ENCODE data around the gene TFCP2. TPM values are rescaled to one million over a fixed set of nuclear protein-coding genes. Genes with fewer than 3 reads are reported as not detected.

The TFCP2 gene
- total RNA-seq, 1 donor from 2014 or later: 3.0 TPM

DNA sequence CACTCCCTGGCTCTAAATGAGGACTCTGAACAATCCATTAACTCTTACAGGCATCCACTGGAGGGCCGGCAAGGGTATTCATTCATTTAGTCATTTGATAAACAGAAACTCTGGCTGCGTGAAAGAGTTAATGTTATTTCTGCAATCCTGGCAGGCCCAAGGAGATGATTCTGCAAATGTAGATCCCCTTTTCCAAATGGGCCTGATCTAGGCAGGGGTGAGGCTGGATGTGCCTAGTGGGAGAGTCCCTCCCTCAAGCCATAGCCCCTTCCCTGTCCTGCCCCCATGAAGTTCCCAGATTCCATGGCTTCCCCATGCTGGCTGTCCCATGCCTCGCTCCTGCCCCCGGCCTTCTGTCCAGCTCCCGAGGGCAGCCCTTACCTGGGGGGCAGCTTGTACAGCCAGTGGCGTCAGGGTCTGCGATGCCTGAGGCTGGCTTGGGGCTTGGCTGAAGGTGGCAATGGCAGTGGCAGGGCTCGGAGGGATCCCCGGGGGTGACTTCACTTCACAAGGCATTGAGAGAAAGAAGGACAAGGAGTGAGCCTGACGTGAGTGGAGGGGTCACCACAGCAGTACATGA is 26.5 kb upstream of the TFCP2 start:
- Histone ChIP-seq H3K27me3 (no peaks in the 10 kb centered on the region), H3K36me3 (peaks cover 8 to 39% of the 10 kb centered on the region in 2 donors), H3K4me1 (no peaks in the 10 kb centered on the region), H3K9me3 (no peaks in the 10 kb centered on the region), H3K27ac (no peak overlapping the region), H3K4me3 (no peak overlapping the region)
- TF ChIP-seq, protein P1, sequence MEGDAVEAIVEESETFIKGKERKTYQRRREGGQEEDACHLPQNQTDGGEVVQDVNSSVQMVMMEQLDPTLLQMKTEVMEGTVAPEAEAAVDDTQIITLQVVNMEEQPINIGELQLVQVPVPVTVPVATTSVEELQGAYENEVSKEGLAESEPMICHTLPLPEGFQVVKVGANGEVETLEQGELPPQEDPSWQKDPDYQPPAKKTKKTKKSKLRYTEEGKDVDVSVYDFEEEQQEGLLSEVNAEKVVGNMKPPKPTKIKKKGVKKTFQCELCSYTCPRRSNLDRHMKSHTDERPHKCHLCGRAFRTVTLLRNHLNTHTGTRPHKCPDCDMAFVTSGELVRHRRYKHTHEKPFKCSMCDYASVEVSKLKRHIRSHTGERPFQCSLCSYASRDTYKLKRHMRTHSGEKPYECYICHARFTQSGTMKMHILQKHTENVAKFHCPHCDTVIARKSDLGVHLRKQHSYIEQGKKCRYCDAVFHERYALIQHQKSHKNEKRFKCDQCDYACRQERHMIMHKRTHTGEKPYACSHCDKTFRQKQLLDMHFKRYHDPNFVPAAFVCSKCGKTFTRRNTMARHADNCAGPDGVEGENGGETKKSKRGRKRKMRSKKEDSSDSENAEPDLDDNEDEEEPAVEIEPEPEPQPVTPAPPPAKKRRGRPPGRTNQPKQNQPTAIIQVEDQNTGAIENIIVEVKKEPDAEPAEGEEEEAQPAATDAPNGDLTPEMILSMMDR (IDR thresholded peaks at IDR 0.05): no peak
- DNase-seq (ENCODE audit: low spot score in 2 of 2): no peak
- intact Hi-C loops (cut with DNase I): no loop called here

DNA sequence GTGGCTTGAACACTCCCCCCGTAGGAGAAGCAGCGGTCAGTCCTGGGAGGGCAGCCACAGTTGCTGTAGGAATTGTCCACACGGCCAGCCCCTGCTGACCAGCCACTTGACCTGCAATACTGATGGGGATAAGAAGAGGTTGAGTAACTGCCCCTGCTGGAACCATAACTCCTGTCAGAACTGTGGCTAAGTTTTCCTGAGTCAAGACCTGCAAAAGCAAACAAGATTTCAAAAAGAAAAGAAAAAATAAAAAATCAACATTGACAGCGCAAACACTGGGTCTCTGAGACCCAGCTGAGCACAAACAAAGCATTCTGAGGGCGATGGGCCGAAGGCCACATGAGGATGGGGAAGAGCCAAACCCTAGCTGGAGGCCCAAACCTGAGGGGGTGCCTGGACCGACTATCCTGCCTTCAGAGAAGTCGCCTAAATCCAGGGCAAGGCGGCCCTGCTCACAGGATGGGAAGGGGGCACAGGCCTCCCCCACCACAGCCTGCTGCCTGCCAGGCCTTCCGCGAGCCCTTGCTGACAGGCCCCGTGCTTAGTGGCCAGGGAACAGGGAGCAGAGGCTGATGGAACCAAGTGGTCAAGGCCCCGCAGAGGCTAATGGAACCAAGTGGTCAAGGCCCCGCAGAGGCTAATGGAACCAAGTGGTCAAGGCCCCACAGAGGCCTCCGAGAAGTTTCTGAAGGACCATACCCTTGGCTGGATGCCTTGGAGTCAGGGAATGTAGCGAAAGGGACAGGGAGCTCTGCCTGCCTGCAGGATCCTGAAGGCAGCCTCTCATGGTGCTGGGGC is 25.8 kb upstream of the TFCP2 start:
- H3K9me3 ChIP-seq: no peaks in the 10 kb centered on the region
- DNase-seq (ENCODE audit: low spot score in 2 of 2): no peak
- no peak overlapping the region for H3K27ac ChIP-seq
- H3K27me3 ChIP-seq: no peaks in the 10 kb centered on the region
- no peak overlapping the region for H3K4me3 ChIP-seq
- intact Hi-C loops (cut with DNase I): no loop called here
- TF ChIP-seq, protein P1 (IDR thresholded peaks at IDR 0.05): no peak
- H3K4me1 ChIP-seq: no peaks in the 10 kb centered on the region
- peaks cover 8 to 36% of the 10 kb centered on the region in 2 donors for H3K36me3 ChIP-seq

DNA sequence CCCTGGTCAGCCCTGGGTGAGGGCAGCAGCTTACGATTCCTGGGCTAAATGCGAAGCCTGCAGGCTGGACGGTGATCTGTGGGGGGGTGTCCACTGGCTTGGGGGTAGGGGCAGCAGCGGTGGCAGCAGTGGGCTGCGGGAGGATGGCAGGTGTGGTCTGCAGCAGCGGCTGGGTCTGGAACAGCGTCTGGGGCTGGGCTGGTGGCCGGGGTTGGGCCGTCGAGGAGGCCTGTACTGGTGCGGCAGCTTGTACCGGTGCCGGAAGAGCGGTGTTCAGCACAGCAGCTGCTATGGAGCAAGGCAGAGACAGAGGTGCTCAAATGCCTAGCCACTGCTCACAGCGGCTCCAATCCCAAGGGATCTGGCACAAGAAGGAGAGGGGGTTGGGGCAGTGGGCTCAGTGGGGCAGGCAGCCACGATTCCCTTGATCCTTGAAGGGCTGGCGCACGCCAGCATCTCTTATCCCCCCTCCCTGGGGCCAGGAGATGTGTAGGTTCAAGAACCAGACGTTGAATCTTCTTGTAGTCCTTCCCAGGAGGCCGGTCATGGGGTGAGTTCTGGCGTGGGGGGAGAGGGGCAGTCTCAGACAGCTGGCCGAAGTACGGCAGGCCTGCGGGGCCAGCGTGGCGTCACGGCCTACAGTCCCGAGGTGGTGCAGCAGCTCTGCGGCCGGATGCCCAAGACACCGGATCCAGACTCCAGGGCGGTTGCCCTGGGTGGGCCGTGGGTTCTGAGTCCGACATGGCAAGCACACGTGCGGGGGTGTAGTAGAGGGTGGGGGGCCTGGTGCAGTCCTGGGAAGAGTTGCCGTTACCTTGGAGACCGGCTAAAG is 25.0 kb upstream of the TFCP2 start:
- no peak overlapping the region for H3K27ac ChIP-seq
- H3K27me3 ChIP-seq: no peaks in the 10 kb centered on the region
- no peak overlapping the region for H3K4me3 ChIP-seq
- H3K9me3 ChIP-seq: no peaks in the 10 kb centered on the region
- peaks cover 8 to 34% of the 10 kb centered on the region in 2 donors for H3K36me3 ChIP-seq
- TF ChIP-seq, protein P1 (IDR thresholded peaks at IDR 0.05): no peak
- H3K4me1 ChIP-seq: no peaks in the 10 kb centered on the region
- no peak for DNase-seq (ENCODE audit: low spot score in 2 of 2)
- intact Hi-C loops (cut with DNase I): no loop called here

DNA sequence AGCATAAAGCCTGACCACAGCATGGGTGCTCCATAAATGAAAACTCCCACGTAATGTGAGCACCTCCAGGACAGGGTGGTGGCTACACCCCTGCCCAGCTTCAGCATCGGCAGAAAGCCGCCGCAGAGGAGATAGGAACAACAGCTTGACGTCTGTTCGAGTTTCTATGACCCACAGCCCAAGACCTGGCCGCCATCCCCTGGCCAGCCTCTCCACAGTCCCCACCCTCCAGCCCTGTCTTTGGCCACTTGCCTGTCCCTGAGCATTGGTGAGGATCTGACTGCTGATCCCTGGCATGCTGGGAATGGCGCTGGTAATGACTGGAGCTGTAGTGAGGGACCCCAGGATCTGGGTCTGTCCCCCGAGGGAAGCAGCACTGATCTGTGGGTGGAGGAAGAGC is 23.6 kb upstream of the TFCP2 start:
- Histone ChIP-seq H3K27ac (no peak overlapping the region), H3K27me3 (no peaks in the 10 kb centered on the region), H3K36me3 (peaks cover 12 to 37% of the 10 kb centered on the region in 2 donors), H3K4me1 (no peaks in the 10 kb centered on the region), H3K9me3 (no peaks in the 10 kb centered on the region), H3K4me3 (no peak overlapping the region)
- intact Hi-C loops (cut with DNase I): no loop called here
- TF ChIP-seq, protein P1 (IDR thresholded peaks at IDR 0.05): no peak
- DNase-seq (ENCODE audit: low spot score in 2 of 2): no peak

DNA sequence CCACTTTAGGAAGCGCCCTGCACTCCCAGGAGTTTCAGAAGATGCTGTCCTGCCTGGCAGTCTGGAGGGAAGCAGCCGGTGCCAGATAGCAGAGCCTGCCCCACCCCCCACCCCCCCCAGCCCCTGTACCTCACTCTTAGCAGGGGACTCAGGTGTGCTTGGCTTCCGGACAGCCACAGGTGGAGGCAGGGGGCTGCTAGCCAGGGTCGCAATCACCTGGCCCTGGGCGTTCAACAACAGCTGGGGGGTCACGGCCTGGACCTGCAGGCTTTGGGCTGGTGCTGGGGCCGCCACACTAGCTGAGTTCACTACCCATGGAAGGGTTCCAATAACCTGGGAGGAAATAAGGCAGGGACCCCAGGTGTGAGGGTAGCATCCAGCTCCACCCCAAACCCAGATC is 22.9 kb upstream of the TFCP2 start:
- intact Hi-C loops (cut with DNase I): no loop called here
- TF ChIP-seq, protein P1 (IDR thresholded peaks at IDR 0.05): no peak

More for the DNA sequence above, 22.9 kb upstream of the TFCP2 start:
- Histone ChIP-seq H3K27me3 (no peaks in the 10 kb centered on the region), H3K36me3 (peaks cover 12 to 44% of the 10 kb centered on the region in 2 donors), H3K4me3 (no peak overlapping the region), H3K9me3 (no peaks in the 10 kb centered on the region), H3K4me1 (no peaks in the 10 kb centered on the region), H3K27ac (no peak overlapping the region)
- DNase-seq (ENCODE audit: low spot score in 2 of 2): no peak
